HUDEP-2 (cell line): ENCODE measurements around the gene ITPRID2.

ENCODE experiments used
- DNase-seq, 76 experiments: peaks; one replicate each; lab custom pipeline; 2025; ENCODE audit not compliant: unreplicated experiment in 76 of 76; lab: John Stamatoyannopoulos, UW

ITPRID2 gene

DNA sequence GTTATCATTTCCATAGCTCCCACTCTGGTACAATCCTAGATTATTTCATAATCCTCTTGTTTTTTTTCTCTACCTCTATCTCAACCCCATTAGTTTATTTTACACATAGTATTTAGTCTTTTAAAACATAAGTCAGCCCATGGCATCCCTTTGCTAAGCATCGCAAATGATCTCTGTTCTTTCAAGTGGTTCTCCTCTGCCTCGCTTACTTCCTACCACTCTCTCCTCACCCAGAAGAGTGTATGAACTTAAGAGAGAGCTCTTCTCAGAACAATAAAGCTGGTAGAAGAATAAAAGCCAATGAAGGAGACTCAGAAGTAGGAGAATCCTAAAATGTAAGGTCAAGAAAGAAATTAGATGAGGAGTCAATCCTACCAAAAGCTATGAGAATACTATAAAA is 12.2 kb upstream of the ITPRID2 start:
- DNase-seq: no peak

DNA sequence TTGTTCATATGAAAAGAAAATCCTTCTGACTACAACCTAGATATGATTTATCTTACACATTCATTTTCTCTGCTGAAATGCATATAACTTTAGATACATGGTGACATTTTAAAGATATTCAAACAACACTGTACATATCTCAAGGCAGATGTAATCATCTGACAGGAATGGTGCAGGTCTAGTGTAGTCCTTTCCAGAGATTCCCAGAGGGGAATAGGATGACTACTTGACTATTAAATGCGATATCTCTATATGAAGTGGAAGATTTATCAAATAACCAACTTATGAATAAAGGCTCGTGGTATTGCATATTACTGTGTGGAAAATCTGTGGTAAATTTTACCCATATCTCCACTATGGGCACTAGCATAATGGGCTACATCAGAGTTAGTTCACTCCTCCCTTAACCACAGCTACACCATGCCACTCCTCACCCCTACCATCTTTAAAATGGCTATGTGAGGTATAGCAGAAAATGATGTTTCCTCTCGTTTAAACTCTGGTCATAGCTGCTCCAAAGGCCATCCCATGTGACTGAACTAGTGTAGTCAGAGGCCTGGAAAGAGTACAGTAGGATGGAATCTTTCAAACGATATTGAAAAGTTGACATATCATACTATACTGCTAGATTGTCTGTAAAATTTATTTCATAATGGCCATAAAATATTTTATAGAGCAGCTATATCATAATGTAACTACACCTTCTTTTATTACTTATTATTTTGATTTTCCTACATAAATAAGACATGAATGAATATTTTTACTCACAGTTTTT is 9.1 kb upstream of the ITPRID2 start:
- no peak for DNase-seq

DNA sequence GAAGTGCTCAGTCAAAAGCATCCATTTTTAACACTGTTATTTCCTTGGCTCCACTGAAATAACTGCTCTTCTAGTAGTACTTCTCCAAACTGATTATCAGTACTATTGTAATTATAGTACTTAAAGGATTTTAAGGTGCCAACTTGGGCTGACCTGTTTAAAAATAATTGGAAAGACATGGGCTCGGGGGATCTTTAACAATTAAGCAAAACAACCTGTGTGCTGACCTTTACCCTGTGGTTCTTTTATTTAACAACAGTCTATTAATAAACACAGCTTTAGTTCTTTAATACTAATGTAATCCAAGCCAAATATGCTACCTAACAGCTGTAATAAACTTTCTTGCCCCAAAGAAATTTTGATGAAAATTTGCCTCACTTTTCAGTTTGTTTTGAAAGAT is 6.9 kb upstream of the ITPRID2 start:
- DNase-seq: no peak

DNA sequence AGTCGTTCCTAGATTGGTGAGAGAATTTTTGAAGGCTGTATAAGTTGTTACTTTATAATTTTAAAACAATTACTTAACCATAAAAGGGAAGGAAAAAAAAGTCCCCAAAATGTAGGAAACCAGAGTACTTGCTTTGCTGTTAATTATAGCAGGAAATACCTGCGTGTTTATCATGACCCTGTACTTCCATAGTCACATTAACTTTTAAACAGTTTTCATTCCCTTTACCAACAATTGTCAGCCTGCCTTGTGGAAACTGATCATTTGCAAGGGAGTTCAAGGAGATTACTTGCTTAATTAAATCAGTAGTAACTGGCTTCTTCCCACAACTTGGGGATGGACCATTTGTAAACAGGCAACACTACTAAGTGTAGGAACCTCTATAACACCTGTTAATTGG is 6.4 kb upstream of the ITPRID2 start:
- DNase-seq: no peak

DNA sequence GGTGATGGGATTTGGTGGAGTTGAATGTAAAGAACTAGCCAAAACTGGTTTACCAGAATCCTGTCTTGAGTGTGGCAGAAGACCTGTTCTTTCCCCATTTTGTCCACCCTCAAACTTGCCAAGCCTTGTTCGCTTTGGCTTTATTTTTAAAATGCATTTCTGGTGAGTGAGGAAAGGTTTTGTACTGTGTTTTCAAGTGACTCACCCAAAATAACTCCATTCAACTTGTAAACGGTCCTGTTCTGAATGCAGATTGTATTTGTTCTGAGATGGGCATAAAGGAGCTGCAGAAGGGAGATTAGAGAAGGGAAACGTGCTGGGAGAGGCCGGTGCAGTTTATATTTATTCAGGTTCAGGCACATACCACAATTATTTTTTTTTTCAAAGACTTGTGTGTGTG is 5.3 kb upstream of the ITPRID2 start:
- DNase-seq: no peak

DNA sequence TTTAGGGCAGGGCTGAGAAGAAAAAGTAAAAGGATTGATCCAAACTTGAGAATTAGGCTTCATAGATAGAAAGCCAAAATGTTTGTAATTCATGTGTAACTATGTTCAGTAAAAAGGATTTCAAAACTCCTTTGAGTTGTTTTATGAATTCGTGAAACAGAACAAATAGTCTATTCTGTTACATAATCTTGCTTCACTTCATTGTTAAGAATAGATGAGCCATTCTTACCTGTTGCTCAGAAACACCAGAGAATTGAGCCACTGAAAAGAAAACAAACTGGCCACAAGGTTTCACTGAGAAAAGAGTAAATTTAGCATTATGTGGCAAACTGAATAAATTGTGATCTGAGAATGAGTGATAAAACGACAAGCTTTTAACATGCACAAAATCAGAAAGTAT is 4.5 kb upstream of the ITPRID2 start:
- no peak for DNase-seq

DNA sequence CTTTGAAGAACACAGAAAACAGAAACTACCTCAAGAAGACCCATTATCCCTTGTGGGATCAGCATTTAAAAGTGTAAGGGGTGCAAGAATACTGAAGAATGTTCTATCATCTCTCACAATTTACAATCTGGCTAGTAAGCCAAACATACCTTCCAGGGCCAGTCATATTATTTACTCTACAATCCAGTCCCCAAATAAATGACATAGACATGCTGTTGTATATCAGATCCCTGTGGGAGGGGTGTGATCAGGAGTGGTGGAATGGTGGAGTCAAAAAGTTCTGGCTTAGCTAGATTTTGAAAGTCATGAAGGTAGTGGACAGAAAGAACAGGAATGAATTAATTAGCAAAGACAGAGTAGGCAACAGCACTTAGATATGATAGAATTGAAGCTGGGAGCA is 1.8 kb upstream of the ITPRID2 start:
- no peak for DNase-seq

DNA sequence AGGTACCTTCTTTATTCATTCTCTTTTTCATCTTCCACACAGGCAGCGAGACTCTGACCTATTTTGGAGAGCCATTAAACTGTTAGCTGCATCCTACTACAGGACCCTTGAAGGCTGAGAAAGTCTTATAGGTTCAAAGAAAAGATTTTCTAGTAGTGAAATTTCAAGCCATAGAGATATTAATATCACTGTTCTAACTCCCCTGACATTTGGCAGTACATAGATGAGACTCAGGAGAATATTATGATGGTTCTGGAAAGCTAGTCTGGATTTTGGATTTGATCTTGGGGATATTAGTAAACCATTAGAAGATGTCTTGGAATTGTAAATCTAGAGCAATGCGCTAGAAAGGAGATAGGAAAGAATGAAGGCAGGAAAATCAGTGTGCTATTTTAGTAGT is 1.3 kb upstream of the ITPRID2 start:
- DNase-seq: no peak

DNA sequence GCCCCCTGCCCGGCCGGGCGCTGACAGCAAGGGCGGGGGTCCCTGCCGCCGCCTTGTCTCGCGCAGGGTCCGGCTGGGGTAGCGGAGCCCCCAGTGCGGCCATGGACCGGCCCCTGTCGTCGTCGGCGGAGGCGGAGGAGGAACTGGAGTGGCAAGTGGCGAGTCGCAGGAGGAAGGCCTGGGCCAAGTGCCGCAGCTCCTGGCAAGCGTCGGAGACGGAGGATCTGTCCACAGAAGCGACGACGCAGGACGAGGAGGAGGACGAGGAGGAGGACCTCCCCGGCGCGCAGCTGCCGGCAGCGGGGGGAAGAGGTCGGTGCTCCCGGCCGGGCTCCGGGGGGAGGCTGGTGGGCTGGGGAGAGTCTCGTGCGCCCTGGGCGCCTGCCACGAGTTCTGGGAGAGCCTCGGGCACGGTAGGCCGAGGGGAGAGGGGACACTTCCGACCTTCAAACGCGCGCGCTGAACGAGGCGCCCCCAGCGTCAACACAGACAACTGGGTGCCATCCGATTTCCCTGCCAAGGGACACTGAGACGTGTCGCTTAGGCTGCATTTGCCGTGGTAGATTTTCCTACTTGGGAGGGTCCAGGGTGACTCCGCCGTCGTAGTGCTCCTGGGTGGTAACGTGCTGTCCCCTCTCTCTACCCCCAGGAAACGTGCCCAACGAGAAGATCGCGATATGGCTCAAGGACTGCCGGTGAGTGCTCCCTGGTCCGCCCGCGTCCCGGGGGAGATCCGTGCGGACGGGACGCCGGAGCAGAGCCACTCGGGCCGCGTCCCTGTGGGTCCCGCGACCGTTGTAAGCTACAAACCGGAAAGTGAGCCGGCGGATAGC is 652 bp downstream of the ITPRID2 start:
- peak in 69 of 76 experiments; percentile 16 to 79 (median 57) for DNase-seq

DNA sequence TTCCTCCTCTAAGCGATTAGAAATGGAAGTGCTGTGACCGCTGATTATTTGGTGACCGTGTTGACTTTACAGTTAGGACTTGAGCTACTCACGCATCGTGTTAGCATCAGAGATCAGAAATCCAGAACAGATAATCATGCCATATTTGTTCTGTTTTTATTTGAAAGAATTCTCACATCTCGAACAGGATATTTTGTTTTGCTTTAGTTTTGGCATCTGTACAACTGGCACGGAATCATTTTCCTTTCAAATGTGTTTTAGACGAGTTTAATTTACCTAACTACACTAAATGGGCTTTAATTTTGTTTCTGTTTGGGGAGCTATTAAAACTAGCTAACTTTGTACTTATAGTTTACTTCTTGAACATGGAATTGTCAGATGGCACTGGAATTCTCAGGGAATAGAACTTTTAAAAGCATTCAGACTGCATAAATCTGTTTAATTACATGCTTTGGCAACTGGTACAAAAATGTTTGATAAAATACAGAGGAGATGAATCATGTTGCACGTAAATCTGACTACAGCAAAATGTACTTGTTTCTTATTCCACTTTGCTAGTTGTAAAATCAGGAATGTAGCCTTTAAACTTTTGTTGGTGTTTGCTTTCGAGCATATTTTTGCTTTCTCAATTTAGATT is 1.4 kb downstream of the ITPRID2 start:
- DNase-seq: peak in 2 of 76 experiments; percentile 11 to 69

DNA sequence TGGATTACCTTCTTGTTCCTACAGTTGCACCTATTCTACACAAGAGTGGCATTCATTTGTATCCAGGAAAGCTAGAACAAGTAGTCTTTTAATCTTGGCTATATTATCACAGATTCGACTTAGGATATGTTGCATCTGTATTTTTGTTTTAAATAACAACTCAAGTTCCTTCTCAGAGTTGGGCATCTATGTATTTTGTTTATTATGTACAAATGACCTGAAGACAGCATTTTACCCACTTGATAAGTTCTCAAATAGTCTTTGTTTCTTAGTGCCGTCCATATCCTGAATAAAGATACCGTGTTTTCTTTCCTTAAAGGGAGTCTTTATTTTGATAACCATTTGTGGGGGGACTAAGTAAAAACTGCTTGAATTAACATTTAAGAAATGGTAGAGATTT is 2.9 kb downstream of the ITPRID2 start:
- no peak for DNase-seq

DNA sequence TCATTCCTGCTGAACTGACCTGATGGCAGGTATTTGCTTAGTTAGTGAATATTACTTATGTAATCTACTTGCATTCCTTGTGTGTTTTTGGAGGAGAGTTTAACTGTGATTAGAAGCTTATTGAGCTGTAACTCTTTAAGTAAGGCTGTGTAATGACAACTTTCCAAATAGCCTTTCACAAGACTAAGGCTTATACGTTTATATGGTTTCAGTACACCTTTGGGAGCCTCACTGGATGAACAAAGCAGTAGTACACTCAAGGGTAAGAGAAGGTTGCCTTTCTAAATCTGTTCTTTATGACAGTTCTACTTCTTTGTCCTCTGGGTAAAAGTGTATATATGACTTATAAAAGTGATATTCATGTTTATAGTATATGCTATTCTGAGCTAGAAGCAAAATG is 4.3 kb downstream of the ITPRID2 start:
- no peak for DNase-seq

DNA sequence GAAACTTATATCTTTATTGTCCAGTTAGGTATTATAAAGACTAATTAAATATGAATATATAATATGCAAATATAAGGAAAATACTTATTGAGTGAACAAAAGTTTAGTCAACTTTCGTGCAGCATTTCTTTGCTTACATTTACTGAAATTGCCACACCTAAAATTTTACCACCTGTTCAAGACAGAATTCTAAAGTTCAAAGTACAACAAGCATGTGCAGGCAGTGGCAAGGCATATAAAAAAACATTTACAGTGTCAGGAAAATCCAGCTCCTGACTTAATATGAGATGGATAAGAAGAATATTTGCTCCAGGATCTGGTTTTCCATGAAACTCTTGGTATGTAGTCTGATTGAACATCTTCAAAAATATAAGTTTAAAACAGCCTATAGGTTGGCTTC is 4.8 kb downstream of the ITPRID2 start:
- no peak for DNase-seq

DNA sequence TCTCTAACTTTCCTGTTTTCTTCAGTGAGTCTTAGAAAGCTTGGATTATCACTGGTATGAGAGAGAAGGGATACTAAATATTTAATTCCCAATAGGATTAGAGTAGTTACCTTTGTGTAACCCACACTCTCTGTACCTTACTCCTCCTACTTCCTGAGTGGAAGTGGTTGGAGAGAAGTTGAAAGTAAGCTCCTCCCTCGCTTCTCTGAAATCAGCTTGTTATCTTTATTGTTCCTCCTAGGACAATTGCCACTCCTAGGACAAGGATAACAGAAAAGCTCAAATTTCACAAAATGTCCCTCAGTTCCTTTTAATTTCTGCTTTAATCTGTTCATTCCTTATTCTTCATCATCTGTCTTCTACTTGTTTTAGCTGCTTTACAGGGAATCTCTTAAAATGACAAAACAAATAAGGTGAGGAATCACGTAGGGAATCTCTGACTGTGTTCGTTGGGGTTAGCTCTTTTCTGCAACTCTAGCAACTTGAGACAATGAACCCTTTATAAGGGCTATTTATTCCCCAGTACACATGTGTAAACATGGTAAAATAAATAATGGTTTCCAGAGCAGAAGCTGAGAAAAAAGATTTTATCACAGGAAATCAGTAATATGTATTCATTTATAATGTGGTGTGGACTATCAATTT is 8.6 kb downstream of the ITPRID2 start:
- DNase-seq: no peak

DNA sequence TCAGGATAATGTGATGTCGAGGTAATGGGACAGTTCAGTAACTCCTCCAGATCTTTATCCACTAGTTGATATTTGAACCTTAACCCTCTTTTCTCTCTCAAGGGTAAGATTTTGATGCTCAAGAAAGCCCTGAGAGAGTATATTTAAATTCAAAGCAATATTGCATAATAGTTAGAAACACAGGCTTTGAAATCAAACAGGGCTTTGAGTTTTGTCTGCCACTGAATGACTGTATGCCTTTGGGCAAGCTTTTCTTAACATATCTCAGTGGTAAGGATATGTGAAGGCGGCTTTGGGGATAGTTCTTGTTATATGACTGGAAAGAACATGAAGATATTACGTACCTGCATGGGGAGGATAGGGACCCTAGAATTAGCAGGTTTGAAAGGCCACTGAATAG is 11.1 kb downstream of the ITPRID2 start:
- DNase-seq: no peak

DNA sequence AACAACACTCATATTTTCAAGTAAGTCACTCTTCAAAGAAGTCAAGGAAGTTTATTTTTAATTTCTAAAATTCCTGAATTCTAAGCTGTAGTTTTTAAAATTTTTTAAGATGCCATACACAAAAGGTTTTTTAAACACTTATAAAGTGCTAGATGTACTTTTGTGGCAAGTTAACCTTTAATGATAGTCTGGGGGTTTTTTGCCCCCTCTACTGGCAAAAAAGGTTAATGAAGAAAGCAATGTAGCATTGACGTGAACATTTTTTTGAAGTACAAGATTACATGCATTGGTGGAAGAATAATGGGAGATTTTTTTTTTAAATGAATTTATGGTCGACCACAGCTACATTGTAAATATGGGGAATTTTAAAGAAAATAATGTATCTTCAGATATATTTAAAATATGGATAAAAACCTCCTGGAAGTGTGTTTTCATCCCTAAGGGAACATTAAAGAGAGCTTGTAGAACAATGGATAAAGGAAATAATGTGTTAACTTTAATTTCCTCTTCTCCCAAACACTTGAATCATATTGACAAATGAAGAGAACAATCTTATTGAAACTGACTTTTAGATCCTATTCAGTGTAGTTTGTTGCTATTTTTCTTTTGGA is 12.6 kb downstream of the ITPRID2 start:
- DNase-seq: peak in 17 of 76 experiments; percentile 0 to 41 (median 10)

DNA sequence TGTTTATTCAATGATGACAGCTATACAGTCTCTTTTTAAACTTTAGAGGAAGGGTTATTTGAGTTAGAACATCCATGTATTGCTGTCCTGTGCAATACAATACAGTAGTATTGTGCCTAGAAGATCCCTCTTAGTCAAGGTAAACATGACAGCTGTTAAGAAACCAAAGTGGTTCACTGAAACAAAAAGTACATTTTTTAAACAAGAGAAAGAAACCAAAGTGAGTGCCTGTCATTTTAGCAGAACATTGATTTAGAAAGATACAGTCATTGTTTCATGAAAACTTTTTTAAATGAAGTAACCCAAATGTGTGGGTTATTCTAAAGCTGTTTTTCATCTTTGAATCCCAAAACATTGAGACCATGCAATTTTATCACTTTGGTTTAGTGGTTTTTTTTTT is 15.5 kb downstream of the ITPRID2 start:
- no peak for DNase-seq

DNA sequence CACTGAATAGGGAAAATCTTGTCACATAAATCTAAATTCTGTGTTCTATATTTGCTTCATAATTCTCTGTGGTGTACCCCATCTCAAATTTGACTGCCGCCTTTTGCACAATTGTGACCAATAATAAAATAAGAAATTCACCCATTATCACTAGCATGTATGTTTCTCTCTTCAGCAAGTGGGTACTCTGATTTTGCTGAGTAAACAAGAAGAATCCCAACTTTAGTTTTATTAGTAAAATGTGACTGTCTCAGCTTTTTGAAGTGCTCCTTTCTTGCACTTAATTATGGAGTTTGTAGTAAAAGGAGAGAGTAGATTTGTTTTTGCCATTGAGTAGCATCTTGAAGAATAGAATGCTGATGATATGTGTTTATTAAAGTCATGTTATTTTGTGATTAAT is 16.1 kb downstream of the ITPRID2 start:
- no peak for DNase-seq

DNA sequence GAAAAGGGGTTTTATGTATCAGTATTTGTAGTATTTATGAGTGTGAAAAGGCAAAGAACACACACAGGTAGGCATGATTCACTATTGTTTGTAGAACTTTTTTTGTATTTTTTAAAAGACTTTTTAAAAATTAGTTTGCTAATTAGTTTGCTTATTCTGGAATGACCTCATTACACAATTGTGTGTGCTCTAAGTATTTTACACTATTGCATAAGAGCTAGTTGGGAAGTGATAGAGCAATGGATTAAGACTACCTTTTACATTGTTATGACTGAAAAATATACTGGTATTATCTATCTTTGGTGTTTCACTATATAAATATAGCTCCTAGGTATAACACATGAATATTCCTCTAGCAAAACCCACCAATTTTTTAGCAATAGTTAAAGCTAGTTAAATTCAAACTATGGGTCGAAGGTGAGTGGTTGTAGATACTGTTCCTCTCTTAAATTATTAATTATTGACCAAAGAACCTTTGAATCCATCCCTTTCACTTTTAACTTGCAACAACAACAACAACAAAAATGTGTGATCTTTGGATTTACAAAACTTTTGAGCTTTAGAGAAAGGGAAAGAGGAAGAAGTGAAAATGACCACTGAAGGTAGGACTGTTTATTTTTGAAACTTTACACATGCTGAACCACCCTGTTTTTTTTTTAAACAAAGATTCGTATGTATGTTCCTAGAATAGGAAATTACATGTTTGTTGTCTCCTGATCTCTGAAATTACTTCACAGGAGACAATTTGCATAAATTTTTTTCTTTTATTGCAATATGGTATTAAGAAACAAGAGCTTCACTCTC is 18.7 kb downstream of the ITPRID2 start:
- no peak for DNase-seq

DNA sequence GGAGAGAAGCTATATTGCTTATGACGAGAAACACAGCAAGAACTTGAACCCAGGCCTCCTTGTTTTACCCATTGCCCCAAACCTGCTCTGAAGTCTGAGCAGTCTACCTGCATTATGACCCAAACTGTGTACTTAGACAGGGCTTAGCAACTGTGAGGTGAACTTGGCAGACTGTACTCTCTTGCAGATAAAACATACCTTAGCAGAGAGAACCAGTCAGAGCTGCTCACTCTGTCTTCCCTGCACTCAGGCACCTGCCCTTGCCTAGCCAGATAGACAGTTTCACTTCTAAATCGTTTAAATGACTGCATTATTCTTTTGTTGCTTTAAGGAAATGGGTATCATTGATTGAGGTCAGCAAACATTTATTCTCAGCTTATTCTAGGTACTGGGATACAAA is 20.3 kb downstream of the ITPRID2 start:
- no peak for DNase-seq
